ENCODE data around the gene BCAT1.

The BCAT1 gene

GRCh38 chr12:24979329-24979728 is 30.4 kb upstream of the BCAT1 start:
- H3K4me1 ChIP-seq (ENCODE audit: control insufficient read depth in 1 of 2, insufficient read depth in 1 of 2, low read depth in 1 of 2, low read length in 1 of 2): peaks cover 0 to 6% of the 10 kb centered on the region in 2 experiments
- no peaks in the 10 kb centered on the region for H3K36me3 ChIP-seq
- no peak overlapping the region for H3K4me3 ChIP-seq (ENCODE audit: low read depth in 1 of 2, low read length in 1 of 2)
- H3K27me3 ChIP-seq: no peaks in the 10 kb centered on the region
- H3K9me3 ChIP-seq: no peaks in the 10 kb centered on the region
- no peak overlapping the region for H3K27ac ChIP-seq
- TF ChIP-seq, protein P1, sequence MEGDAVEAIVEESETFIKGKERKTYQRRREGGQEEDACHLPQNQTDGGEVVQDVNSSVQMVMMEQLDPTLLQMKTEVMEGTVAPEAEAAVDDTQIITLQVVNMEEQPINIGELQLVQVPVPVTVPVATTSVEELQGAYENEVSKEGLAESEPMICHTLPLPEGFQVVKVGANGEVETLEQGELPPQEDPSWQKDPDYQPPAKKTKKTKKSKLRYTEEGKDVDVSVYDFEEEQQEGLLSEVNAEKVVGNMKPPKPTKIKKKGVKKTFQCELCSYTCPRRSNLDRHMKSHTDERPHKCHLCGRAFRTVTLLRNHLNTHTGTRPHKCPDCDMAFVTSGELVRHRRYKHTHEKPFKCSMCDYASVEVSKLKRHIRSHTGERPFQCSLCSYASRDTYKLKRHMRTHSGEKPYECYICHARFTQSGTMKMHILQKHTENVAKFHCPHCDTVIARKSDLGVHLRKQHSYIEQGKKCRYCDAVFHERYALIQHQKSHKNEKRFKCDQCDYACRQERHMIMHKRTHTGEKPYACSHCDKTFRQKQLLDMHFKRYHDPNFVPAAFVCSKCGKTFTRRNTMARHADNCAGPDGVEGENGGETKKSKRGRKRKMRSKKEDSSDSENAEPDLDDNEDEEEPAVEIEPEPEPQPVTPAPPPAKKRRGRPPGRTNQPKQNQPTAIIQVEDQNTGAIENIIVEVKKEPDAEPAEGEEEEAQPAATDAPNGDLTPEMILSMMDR (IDR thresholded peaks at IDR 0.05): no peak

- Histone ChIP-seq H3K9me3 (no peaks in the 10 kb centered on the region), H3K4me3 (ENCODE audit: low read depth in 1 of 2, low read length in 1 of 2) (no peak overlapping the region), H3K36me3 (no peaks in the 10 kb centered on the region), H3K4me1 (ENCODE audit: control insufficient read depth in 1 of 2, insufficient read depth in 1 of 2, low read depth in 1 of 2, low read length in 1 of 2) (peaks cover 0 to 6% of the 10 kb centered on the region in 2 experiments), H3K27ac (no peak overlapping the region), H3K27me3 (no peaks in the 10 kb centered on the region)
- TF ChIP-seq, protein P1 (IDR thresholded peaks at IDR 0.05): no peak
Measured at GRCh38 chr12:24977711-24978110, 28.8 kb upstream of the BCAT1 start.

DNA sequence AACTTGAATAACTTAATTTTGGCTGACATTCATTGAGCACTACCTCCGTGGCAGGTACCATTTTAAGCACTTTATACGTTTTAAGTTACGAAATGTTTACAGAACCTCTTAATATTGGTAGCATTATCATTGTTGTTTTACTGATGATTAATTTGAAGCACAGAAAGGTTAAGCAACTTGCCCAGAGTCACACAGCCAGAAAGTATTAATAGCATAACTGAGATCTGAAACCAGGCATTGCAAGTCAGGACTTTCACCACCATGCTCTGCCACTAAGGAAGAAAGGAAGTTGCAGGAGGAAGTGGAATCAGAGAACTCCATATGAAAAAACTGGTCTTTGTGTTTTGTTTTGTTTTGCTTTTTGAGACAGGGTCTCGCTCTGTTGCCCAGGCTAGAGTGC is 28.2 kb upstream of the BCAT1 start:
- H3K4me3 ChIP-seq (ENCODE audit: low read depth in 1 of 2, low read length in 1 of 2): no peak overlapping the region
- peaks cover 0 to 6% of the 10 kb centered on the region in 2 experiments for H3K4me1 ChIP-seq (ENCODE audit: control insufficient read depth in 1 of 2, insufficient read depth in 1 of 2, low read depth in 1 of 2, low read length in 1 of 2)
- no peaks in the 10 kb centered on the region for H3K27me3 ChIP-seq
- no peaks in the 10 kb centered on the region for H3K9me3 ChIP-seq
- no peaks in the 10 kb centered on the region for H3K36me3 ChIP-seq
- TF ChIP-seq, protein P1 (IDR thresholded peaks at IDR 0.05): no peak
- no peak overlapping the region for H3K27ac ChIP-seq

DNA sequence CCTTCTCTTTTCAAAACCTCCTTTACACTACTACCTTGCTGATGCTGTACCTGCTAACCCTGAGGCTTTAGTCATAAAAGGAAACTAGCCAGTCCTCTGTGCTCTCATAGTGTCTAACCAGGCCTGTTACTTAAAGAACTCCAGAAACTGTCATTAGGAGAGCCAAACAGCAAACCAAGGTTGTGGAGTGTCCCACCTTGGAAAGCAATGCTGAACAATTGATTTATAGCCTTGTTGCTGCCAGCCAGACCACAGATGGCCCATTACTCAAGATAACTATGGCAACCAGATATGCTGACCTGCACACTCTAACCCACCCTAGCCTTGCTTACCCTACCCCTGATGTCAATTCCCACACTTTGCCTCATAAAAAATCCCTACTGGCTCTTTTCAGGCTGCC is 26.5 kb upstream of the BCAT1 start:
- Histone ChIP-seq H3K27ac (no peak overlapping the region), H3K9me3 (no peaks in the 10 kb centered on the region)

GRCh38 chr12:24974216-24974615 is 25.3 kb upstream of the BCAT1 start:
- H3K9me3 ChIP-seq: no peaks in the 10 kb centered on the region
- H3K4me3 ChIP-seq (ENCODE audit: low read depth in 1 of 2, low read length in 1 of 2): no peak overlapping the region
- TF ChIP-seq, protein P1 (IDR thresholded peaks at IDR 0.05): no peak
- H3K4me1 ChIP-seq (ENCODE audit: control insufficient read depth in 1 of 2, insufficient read depth in 1 of 2, low read depth in 1 of 2, low read length in 1 of 2): peaks cover 0 to 6% of the 10 kb centered on the region in 2 experiments
- H3K27me3 ChIP-seq: no peaks in the 10 kb centered on the region
- H3K27ac ChIP-seq: no peak overlapping the region
- H3K36me3 ChIP-seq: no peaks in the 10 kb centered on the region

More for the DNA sequence above, 26.5 kb upstream of the BCAT1 start:
- TF ChIP-seq, protein P1 (IDR thresholded peaks at IDR 0.05): no peak
- Histone ChIP-seq H3K27me3 (no peaks in the 10 kb centered on the region), H3K4me3 (ENCODE audit: low read depth in 1 of 2, low read length in 1 of 2) (no peak overlapping the region), H3K36me3 (no peaks in the 10 kb centered on the region), H3K4me1 (ENCODE audit: control insufficient read depth in 1 of 2, insufficient read depth in 1 of 2, low read depth in 1 of 2, low read length in 1 of 2) (peaks cover 0 to 6% of the 10 kb centered on the region in 2 experiments)

GRCh38 chr12:24972078-24972477 is 23.2 kb upstream of the BCAT1 start:
- Histone ChIP-seq H3K4me1 (ENCODE audit: control insufficient read depth in 1 of 2, insufficient read depth in 1 of 2, low read depth in 1 of 2, low read length in 1 of 2) (peaks cover 0 to 2% of the 10 kb centered on the region in 2 experiments), H3K27me3 (no peaks in the 10 kb centered on the region), H3K9me3 (no peaks in the 10 kb centered on the region), H3K36me3 (no peaks in the 10 kb centered on the region), H3K27ac (no peak overlapping the region), H3K4me3 (ENCODE audit: low read depth in 1 of 2, low read length in 1 of 2) (no peak overlapping the region)
- TF ChIP-seq, protein P1 (IDR thresholded peaks at IDR 0.05): no peak

All from neutrophil (primary cell).